Stimulated activated CD4-positive, alpha-beta T cell treated with anti-CD3 and anti-CD28 coated beads, TNF-alpha, amount 100 ng/mL, for 4 hours (primary cell): Measurements from ENCODE around the gene LSMEM2.
"Not testable (repeated sequence)": the region's sequence is repeated elsewhere in the genome, so short reads cannot be mapped to it uniquely, and the experiment has no call there.

Source experiments
- DNase-seq, 3 experiments: peaks; one replicate each; pipeline ENCODE4 v3.0.0-alpha.2; 2020; ENCODE audit warnings: low read depth in 3 of 3

Gene LSMEM2

GRCh38 chr3:50278880-50279224, at the start of gene LSMEM2:
LSMEM2 (plus strand) TSS chr3:50279087; CDS start chr3:50279114, 27 bp downstream.
- no peak for DNase-seq

- no peak for DNase-seq
Measured at GRCh38 chr3:50229490-50229889, 49.4 kb upstream of the LSMEM2 start.

DNA sequence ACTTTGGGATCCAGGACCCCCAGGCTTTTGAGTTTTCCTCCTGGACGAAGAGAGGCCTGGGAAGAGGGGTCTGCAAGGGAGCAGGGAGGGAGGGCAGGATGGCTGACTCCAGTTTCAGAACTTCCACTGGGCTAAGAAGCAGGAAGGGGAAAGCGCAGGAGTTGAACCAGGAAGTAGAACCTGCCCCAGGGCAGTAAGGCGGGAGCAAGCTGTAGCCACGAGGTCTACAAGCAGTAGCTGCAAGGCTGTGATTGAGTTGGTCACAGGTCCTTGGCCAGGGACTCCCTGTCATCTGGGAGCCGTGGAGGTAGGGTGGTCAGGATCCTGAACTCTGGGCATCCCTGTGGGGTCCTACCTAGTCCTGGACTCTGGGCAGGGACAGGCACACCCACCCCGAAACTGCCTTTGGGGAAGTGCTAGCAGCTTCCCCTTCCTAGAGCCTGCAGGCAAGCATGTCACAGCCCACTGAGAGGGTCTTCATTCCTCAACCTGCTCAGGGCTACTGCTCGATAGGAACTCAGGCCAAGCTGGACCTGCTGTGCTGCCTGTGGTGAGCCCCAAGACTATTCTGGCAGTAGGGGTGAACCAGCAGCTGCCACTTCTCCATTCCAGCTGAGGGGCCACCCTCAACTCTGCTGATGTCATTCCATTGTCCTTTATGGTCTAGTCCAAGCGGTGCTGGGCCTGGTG, 48.6 kb upstream of the LSMEM2 start:
- no peak for DNase-seq

DNA sequence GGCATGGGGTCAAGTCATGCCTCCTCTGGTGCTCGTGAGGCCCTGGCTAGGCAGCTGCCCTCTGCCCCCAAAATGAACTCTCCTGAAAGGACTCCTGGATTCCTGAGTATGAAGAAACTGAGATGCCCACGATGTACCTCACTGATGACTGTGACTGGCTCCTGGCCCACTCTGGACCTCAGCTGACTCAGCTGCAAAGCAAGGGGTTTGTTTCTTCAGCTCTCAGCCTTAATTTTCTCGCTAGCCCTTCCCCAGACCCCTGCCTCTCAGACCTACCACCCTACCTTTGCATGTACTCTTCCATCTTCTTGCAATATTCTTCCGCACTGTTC, 48.1 kb upstream of the LSMEM2 start:
- no peak for DNase-seq

DNA sequence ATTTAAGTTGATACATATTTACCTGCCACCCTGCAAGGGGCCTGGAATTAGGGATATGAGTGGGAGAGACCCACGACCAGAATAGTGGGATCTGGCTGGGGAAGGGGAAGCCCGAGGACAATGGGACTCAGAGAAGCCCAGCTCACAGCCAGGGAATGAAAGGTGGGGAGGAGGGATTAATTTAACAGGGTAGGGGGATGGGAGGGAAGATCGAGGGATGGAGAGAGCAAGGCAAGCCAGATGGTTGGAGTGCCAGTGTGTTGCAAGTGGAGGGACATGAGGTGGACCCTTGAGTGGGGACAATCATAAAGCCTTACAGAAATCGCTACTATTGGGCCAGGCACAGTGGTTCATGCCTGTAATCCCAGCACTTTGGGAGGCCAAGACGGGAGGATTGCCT, 47.3 kb upstream of the LSMEM2 start:
- DNase-seq: no peak

- no peak for DNase-seq
Measured at GRCh38 chr3:50232303-50232702, 46.6 kb upstream of the LSMEM2 start.

DNA sequence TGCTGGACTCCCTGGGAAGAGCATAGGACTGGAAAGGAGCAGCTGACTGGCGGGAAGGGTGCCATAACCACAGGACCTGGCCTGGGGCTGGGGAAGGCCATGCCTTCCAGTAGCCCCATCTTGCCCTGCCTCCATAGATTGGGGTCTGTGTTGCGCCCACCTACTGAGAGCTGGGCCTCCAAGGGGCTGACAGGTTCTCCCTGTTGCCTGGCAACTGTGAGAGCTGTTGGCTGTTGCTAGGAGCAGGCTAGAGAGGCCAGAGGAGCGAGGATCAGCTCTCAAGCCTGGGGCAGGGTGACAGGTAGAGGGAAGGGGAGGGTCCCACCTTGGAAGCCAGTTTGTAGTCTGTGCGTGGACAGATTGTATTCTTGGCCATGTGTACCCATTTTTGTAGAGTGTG, 45.7 kb upstream of the LSMEM2 start:
- no peak for DNase-seq

- DNase-seq: peak; percentile 98
Measured at GRCh38 chr3:50235716-50236483, 43.0 kb upstream of the LSMEM2 start, which contains the start of gene GNAI2. GNAI2 (plus strand) TSS chr3:50236204; CDS start chr3:50236336, 132 bp downstream.

GRCh38 chr3:50236484-50237132, 42.3 kb upstream of the LSMEM2 start:
- no peak for DNase-seq

DNA sequence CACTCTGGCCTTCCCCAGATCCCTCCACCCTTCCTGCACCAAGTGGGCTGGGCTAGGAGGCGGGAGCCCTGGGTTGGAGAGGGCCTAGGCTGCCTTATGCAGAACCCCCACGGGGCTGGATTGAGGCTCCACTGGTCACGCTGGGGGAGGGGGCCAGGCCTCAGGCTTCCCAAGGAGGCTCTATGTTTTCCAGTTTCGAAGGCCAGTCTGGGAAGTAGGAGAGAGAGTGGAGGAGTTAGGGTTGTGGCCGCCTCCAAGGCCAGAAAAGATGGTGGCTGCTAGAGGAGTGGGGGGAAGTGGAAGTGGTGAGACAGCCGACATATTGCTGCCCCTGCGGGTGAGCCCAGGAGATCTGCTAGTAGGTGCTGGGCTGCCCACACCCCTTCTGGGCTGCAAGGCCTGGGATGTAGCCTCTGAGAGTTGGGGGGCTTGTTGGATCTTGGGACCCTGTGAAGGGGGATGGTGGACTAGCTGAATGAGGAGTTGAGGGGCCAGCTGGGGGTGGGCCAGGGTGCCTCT, 41.7 kb upstream of the LSMEM2 start:
- DNase-seq: no peak

GRCh38 chr3:50237754-50238548, 40.9 kb upstream of the LSMEM2 start:
- DNase-seq: peak; percentile 66 to 74 (median 71)

GRCh38 chr3:50238549-50239026, 40.3 kb upstream of the LSMEM2 start:
- DNase-seq: no peak

DNA sequence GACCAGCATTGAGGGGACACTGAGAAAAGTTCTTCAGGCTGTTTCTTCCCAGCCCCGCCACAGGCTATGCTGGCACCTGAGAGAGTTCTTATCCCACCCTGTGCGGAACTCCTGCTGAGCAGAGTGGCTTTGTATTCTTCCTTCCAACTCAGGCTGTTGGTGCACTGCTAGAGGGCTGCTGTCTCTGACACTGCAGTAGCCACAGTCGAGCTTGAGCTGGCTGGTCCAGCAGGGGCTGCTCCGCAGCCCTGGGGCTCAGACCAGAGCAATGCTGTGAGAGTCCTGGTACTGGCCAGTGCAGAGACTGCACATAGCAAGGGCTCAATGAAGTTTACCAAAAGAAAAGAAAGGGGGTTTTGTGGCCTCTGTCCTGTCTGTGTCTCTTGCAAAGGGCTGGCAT, 39.2 kb upstream of the LSMEM2 start:
- no peak for DNase-seq

DNA sequence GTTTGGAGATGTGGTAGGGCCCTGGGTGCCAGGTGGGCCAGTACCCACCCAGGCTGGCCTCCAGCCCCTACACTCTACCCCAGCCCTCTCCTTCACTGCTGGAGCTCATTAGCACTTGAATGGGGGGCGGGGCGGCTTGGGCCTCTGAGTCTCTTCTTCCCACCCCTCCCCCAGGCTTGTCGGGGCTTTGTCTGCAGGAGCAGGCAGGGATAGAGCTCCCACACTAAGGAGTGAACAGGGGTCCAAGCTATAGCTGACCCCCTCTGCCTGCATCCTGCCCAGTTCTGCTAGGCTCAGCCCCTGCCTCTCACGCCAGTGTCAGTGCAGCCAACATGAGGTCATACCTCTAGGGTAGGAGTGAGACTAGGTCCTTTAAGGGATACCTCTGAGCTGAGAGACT, 37.7 kb upstream of the LSMEM2 start:
- DNase-seq: no peak

DNA sequence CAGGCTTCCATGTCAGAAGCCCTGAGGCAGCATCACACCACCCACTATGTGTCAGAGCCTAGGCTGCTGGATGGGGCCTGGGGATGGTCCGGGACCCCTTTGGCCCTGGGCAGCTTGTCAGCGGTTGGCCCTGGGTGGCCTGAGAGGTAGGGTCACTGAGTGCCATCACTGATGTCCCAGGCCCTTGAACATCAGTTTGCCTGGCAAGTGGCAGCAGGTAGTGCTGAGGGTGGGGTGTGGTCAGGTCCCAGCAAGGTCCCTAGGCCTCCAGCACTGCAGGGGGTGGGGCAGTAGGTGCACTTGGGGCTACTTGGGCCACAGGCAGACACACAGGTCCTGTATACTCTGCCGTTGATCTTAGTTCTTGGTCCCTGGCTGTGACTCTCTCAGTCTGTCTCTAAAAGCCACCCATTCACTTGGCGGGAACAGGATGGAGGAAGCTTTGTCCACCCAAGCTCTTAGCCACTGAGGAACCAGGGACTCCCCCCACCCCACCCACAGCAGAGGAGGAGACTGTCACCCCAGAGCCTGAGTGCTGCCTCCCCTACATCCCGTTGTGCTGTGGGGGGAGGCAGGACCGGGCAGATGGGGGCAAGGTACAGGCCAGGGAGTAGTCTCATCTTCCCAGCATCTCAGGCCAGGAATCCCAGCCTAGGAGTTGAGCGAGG, 37.0 kb upstream of the LSMEM2 start:
- DNase-seq: no peak

GRCh38 chr3:50242381-50242770, 36.5 kb upstream of the LSMEM2 start:
- no peak for DNase-seq

- no peak for DNase-seq
Measured at GRCh38 chr3:50242851-50243542, 35.9 kb upstream of the LSMEM2 start.

DNA sequence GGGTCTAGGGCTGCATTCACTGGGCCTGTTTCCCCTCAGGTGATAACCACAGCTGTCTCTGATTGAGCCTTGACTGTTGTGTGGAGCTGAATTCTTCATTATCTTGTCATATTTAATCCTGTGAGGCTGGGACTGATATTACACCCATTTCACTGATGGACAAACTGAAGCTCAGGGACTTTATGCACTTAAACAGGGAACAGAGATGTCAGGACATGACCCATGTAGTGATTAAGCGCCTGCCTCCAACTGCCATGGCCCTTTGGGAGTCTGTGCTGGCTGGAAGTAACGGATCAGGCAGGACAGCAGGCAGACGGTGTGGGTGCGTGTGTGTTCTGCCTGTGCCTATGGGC, 35.4 kb upstream of the LSMEM2 start:
- no peak for DNase-seq

GRCh38 chr3:50244813-50245212, 34.1 kb upstream of the LSMEM2 start:
- not testable (repeated sequence) for DNase-seq

GRCh38 chr3:50245251-50245745, 33.6 kb upstream of the LSMEM2 start:
- no peak for DNase-seq
